ENCODE results near the gene JAK3. TPM values are rescaled to one million over a fixed set of nuclear protein-coding genes. Genes with fewer than 3 reads are reported as not detected.

The JAK3 gene
- polyA plus RNA-seq, 1 experiment = 6.1 TPM

DNA sequence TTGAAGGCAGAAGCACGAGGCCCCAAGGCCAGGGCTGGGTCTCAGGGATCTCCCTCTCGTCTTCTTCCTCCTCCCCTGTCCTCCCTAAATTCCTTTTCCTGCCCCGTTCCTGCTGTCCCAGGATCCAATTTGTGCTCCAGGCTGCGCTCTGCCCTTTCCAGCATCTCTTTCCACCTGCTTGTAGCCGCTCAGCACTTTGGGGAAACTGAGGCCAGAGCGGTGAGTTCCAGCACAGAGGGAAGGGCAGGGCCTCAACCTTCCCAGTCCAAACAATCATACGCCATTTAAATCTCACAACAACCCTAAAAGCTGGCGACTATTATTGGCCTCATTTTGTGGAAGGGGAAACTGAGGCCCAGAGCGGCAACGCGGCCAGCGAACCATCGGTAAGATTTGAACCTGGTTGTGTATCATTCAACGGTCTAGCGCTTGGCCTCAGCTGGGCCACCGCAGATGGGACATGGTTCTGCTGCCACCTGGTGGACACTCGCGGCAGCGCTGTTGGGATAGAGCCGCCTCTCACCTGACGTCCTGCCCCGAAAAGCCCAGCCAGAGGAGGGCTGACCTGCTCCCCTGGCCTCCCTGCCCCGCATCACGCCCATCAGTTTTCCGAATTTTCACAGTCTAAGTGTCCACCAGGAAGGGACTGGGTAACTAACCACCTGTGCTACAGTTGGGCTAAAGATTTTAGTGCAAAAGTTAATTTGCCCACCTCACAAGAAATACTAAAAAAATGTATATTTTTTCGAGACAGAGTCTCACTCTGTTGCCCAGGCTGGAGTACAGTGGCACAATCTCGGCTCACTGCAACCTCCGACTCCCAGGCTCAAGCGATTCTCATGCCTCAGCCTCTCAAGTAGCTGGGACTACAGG lies 7.7 kb upstream of the JAK3 start:
- POLR2A ChIA-PET = no interaction called here
- CTCF ChIA-PET = interaction anchor here (0.6 to 4.8 kb wide), 21 partner anchors 10 to 461 kb away, joined by 3 to 28 read pairs (median 3); partner anchors contain the start of genes B3GNT3, CCDC124, CCDC194 and MAP1S
- Histone ChIP-seq H3K36me3 (ENCODE audit: control insufficient read depth, insufficient read depth, low read length) (no peaks in the 10 kb centered on the region), H3K4me3 (ENCODE audit: low read depth, low read length) (no peak overlapping the region), H3K27me3 (ENCODE audit: control insufficient read depth, insufficient read depth, low read length) (no peaks in the 10 kb centered on the region)
- no peak for DNase-seq (ENCODE audit: low read depth)
- TF ChIP-seq, protein P1, sequence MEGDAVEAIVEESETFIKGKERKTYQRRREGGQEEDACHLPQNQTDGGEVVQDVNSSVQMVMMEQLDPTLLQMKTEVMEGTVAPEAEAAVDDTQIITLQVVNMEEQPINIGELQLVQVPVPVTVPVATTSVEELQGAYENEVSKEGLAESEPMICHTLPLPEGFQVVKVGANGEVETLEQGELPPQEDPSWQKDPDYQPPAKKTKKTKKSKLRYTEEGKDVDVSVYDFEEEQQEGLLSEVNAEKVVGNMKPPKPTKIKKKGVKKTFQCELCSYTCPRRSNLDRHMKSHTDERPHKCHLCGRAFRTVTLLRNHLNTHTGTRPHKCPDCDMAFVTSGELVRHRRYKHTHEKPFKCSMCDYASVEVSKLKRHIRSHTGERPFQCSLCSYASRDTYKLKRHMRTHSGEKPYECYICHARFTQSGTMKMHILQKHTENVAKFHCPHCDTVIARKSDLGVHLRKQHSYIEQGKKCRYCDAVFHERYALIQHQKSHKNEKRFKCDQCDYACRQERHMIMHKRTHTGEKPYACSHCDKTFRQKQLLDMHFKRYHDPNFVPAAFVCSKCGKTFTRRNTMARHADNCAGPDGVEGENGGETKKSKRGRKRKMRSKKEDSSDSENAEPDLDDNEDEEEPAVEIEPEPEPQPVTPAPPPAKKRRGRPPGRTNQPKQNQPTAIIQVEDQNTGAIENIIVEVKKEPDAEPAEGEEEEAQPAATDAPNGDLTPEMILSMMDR (IDR thresholded peaks at IDR 0.05; ENCODE audit: insufficient read depth, low read depth, low read length) = peak; percentile 97

DNA sequence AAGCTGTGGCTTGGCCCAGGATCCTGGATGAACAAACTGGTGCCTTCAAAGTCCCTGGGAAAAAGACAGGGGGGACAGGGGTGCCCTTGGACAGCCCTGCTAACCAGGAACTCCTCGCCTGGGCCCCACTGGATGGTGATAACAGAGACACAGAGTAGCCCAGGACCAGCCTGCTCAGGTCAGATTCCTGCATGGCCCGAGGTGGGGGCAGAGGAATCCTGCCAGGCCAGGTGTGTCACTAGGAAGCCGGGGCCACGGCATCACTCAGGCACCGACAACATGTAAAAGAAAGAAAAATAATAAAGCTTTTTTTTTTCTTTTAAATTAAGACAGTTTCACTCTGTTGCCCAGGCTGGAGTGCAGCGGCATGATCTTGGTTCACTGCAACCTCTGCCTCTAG lies 6.3 kb upstream of the JAK3 start:
- POLR2A ChIA-PET = no interaction called here
- no peaks in the 10 kb centered on the region for H3K36me3 ChIP-seq (ENCODE audit: control insufficient read depth, insufficient read depth, low read length)
- CTCF ChIA-PET = interaction anchor here (0.6 to 4.8 kb wide), 9 partner anchors 12 to 413 kb away, joined by 3 to 28 read pairs (median 4); partner anchors contain the start of gene CCDC124

DNA sequence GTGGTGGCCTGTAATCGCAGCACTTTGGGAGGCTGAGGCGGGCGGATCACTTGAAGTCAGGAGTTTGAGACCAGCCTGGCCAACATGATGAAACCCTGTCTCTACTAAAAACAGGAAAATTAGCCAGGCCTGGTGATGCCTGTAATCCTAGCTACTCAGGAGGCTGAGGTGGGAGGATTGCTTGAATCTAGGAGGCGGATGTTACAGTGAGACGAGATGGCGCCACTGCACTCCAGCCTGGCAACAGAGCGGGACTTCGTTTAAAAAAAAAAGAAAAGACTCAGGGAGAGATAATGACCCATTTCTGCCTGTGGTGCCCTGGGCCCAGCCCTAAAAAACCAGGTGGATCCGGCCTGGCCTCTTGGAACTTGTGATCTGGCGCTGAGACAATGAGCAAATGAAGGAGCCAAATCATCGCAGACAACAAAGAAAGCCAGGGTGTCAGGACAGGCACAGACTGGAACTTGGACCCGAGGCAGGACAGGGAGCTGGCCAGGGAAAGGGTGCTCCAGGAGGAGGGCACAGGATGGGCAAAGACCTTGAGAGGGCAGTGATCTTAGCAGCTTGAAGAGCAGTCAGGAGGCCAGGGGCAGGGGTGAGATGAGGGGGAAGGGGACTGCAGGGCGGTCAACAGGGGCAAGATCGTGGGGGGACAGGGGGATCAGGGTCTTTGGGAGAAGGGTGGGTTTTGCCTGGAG lies 962 bp upstream of the JAK3 start:
- Histone ChIP-seq H3K27me3 (ENCODE audit: control insufficient read depth, insufficient read depth, low read length) (no peaks in the 10 kb centered on the region), H3K4me3 (ENCODE audit: low read depth, low read length) (no peak overlapping the region), H3K36me3 (ENCODE audit: control insufficient read depth, insufficient read depth, low read length) (peaks cover 1% of the 10 kb centered on the region; the same call in 1 of the 2 replicates)
- ChIA-PET CTCF (interaction anchor here (0.6 to 6.7 kb wide), 3 partner anchors 12 to 1290 kb away, joined by 3 to 30 read pairs (median 4); partner anchors contain the start of gene RPL18A), POLR2A (interaction anchor here (0.7 kb wide), 1 partner anchor 11 kb away, joined by 4 read pairs; the partner anchor contains the start of gene RPL18A)
- no peak for DNase-seq (ENCODE audit: low read depth)
- TF ChIP-seq, protein P1 (IDR thresholded peaks at IDR 0.05; ENCODE audit: insufficient read depth, low read depth, low read length) = no peak

More for the DNA sequence above, 6.3 kb upstream of the JAK3 start:
- DNase-seq (ENCODE audit: low read depth) = no peak
- H3K27me3 ChIP-seq (ENCODE audit: control insufficient read depth, insufficient read depth, low read length) = no peaks in the 10 kb centered on the region
- no peak overlapping the region for H3K4me3 ChIP-seq (ENCODE audit: low read depth, low read length)
- TF ChIP-seq, protein P1 (IDR thresholded peaks at IDR 0.05; ENCODE audit: insufficient read depth, low read depth, low read length) = no peak

DNA sequence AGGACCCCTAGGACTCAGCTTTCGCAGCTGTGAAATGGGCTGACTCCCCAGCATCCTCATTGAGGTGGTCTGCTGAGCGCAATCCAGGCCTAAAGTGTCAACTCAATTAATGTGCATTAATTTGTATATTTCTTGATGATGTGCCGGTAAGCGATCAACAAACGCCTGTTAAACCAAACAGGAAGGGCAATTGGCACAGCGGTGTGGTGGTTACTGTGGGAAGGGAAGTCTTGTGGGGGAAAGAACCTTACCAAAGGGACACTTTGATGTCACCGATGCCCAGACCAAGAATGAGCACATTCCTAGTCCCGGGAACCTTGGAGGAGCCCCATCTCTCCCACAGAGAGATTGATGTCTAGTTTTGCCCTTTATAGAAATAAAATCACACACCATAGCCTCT lies 1.6 kb downstream of the JAK3 start:
- no peaks in the 10 kb centered on the region for H3K27me3 ChIP-seq (ENCODE audit: control insufficient read depth, insufficient read depth, low read length)
- TF ChIP-seq, protein P1 (IDR thresholded peaks at IDR 0.05; ENCODE audit: insufficient read depth, low read depth, low read length) = no peak
- no peak overlapping the region for H3K4me3 ChIP-seq (ENCODE audit: low read depth, low read length)
- ChIA-PET POLR2A (no interaction called here), CTCF (interaction anchor here (6.7 kb wide), 1 partner anchor 14 kb away, joined by 30 read pairs; the partner anchor contains the start of gene RPL18A)
- H3K36me3 ChIP-seq (ENCODE audit: control insufficient read depth, insufficient read depth, low read length) = peaks cover 4% of the 10 kb centered on the region; the same call in 1 of the 2 replicates
- no peak for DNase-seq (ENCODE audit: low read depth)
